HEK293T (cell line): Measurements from ENCODE around the gene CCM2L.

Experiments used
- CTCF ChIA-PET: fragments of 350-600 bp; formaldehyde crosslinking; extraction: SDS; loops from one replicate; lab custom pipeline; 2021; ENCODE audit warnings: antibody characterized with exemption, inconsistent platforms; lab: Yijun Ruan, JAX
- POLR2A ChIA-PET: fragments of 350-600 bp; formaldehyde crosslinking; extraction: SDS; loops from one replicate; lab custom pipeline; 2020; ENCODE audit warnings: antibody characterized with exemption, inconsistent platforms; lab: Yijun Ruan, JAX
- DNase-seq: peaks from one replicate; pipeline ENCODE4 v3.0.0; 2012; ENCODE audit warnings: mixed read lengths; ENCODE audit errors: extremely low spot score
- ARNT ChIP-seq: fragments of 450-650 bp; IDR thresholded peaks from 2 replicates; pipeline ENCODE4 v1.6.1; 2017; ENCODE audit warnings: mild to moderate bottlenecking
- BHLHE40 ChIP-seq: fragments of 450-650 bp; IDR thresholded peaks from 2 replicates; pipeline ENCODE4 v1.6.1; 2016; ENCODE audit warnings: mild to moderate bottlenecking, moderate library complexity, borderline replicate concordance
- CTBP1 ChIP-seq: fragments of 450-650 bp; IDR thresholded peaks from 2 replicates; pipeline ENCODE4 v1.6.1; 2016; ENCODE audit warnings: borderline replicate concordance
- ELF4 ChIP-seq: fragments of 450-650 bp; IDR thresholded peaks from 2 replicates; pipeline ENCODE4 v1.6.1; 2017; ENCODE audit warnings: antibody characterized with exemption
- FOXA1 ChIP-seq: fragments of 450-650 bp; IDR thresholded peaks from 2 replicates; pipeline ENCODE4 v1.6.1; 2016; ENCODE audit warnings: mild to moderate bottlenecking
- FOXK2 ChIP-seq: fragments of 450-650 bp; IDR thresholded peaks from 2 replicates; pipeline ENCODE4 v1.6.1; 2016; ENCODE audit warnings: mild to moderate bottlenecking
- FOXM1 ChIP-seq: fragments of 450-650 bp; IDR thresholded peaks from 2 replicates; pipeline ENCODE4 v1.6.1; 2017; ENCODE audit warnings: mild to moderate bottlenecking, borderline replicate concordance
- HDGF ChIP-seq: fragments of 450-650 bp; IDR thresholded peaks from 2 replicates; pipeline ENCODE4 v1.6.1; 2017; ENCODE audit warnings: antibody characterized with exemption, borderline replicate concordance
- L3MBTL2 ChIP-seq: fragments of 450-650 bp; conservative IDR thresholded peaks from 2 replicates; pipeline ENCODE4 v1.6.1; 2016; ENCODE audit warnings: mild to moderate bottlenecking
- LEF1 ChIP-seq: fragments of 450-650 bp; IDR thresholded peaks from 2 replicates; pipeline ENCODE4 v1.6.1; 2017; ENCODE audit warnings: mild to moderate bottlenecking, borderline replicate concordance
- NFRKB ChIP-seq: fragments of 450-650 bp; IDR thresholded peaks from 2 replicates; pipeline ENCODE4 v1.6.1; 2016; ENCODE audit warnings: mild to moderate bottlenecking, moderate library complexity
- SP1 ChIP-seq: fragments of 450-650 bp; IDR thresholded peaks from 2 replicates; pipeline ENCODE4 v1.6.1; 2017
- SUZ12 ChIP-seq: fragments of 450-650 bp; IDR thresholded peaks from 2 replicates; pipeline ENCODE4 v1.6.1; 2016; ENCODE audit warnings: mild to moderate bottlenecking
- TARDBP ChIP-seq: fragments of 450-650 bp; IDR thresholded peaks from 2 replicates; pipeline ENCODE4 v1.6.1; 2016
- ZNF384 ChIP-seq: fragments of 450-650 bp; IDR thresholded peaks from 2 replicates; pipeline ENCODE4 v1.6.1; 2016
- TF ChIP-seq, protein P1 (sequence below): fragments of 450-650 bp; IDR thresholded peaks from 2 replicates; pipeline ENCODE4 v1.6.1; 2016

Gene CCM2L

DNA sequence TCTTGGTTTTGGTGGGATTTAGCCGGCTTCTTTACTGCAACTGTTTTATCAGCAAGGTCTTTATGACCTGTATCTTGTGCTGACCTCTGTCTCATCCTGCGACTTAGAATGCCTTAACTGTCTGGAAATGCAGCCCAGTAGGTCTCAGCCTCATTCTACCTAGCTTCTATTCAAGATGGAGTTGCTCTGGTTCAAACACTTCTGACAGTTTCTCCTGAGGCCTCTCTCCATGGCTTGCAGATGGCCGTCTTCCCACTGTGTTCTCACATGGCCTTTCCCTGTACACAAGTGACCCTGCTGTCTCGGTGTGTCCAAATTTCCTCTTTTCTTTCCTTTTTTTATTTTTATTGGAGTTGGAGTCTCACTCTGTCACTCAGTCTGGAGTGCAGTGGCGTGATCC is 4.2 kb upstream of the CCM2L start:
- CTCF ChIA-PET = no interaction called here

DNA sequence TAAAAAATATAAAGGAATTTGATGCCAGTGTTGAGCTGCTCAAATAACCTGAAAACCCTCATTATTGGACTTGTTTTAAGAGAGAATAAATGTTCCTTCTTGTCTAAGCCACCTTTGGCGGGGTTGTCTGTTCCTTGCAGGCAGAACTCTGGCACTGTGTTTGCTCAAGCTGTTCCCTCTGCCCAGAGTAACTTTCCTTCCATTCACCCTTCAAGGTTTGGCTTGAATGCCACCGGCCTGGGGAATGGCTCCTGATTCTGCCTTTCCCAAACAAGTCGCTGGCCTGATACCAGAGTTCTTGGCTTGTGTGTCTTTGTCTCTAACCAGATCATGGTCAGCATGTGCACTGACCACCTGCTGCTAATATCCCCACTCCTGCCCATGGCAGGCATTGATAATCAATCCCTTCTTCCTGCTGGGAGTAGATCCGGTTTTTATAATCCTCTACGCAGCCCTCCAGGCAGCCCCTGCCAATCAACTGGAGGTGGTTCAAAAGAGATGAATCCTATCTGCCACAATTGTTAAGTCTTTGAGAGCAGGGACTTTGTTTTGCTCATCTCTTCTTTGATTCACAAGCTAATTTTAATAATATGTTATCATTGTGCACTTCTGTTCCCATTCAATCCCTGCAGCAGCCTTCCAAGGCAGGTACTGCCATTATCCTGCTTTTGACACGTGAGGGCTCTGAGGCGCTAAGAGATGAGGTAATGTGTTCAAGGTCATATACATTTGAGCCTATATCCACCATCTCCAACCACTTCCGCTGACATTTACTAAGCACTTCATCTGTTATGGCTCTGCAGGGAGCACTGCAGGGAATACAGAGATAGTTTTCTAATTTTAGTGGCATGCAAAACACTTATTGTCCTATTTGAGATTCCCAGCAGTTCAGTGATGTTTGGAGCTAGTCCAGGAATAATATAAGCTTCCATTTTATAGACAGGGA is 3.1 kb upstream of the CCM2L start:
- no peak for DNase-seq
- ChIA-PET CTCF (interaction anchor here (0.6 to 1.5 kb wide), 3 partner anchors 13 to 84 kb away, joined by 3 to 4 read pairs (median 3); no protein-coding TSS in a partner anchor), POLR2A (no interaction called here)
- no peak for TF ChIP-seq LEF1
- TF ChIP-seq, protein P1, sequence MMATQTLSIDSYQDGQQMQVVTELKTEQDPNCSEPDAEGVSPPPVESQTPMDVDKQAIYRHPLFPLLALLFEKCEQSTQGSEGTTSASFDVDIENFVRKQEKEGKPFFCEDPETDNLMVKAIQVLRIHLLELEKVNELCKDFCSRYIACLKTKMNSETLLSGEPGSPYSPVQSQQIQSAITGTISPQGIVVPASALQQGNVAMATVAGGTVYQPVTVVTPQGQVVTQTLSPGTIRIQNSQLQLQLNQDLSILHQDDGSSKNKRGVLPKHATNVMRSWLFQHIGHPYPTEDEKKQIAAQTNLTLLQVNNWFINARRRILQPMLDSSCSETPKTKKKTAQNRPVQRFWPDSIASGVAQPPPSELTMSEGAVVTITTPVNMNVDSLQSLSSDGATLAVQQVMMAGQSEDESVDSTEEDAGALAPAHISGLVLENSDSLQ = peak; percentile 67; the same call in 1 of the 2 replicates

More for the DNA sequence above, 4.2 kb upstream of the CCM2L start:
- POLR2A ChIA-PET = no interaction called here
- TF ChIP-seq LEF1 (no peak), BHLHE40 (no peak), HDGF (no peak), ARNT (no peak), ELF4 (no peak), ZNF384 (no peak), FOXA1 (no peak), FOXK2 (no peak), SUZ12 (no peak), CTBP1 (no peak), NFRKB (no peak), L3MBTL2 (no peak), FOXM1 (no peak), SP1 (no peak)
- TF ChIP-seq, protein P1 = no peak
- no peak for DNase-seq

DNA sequence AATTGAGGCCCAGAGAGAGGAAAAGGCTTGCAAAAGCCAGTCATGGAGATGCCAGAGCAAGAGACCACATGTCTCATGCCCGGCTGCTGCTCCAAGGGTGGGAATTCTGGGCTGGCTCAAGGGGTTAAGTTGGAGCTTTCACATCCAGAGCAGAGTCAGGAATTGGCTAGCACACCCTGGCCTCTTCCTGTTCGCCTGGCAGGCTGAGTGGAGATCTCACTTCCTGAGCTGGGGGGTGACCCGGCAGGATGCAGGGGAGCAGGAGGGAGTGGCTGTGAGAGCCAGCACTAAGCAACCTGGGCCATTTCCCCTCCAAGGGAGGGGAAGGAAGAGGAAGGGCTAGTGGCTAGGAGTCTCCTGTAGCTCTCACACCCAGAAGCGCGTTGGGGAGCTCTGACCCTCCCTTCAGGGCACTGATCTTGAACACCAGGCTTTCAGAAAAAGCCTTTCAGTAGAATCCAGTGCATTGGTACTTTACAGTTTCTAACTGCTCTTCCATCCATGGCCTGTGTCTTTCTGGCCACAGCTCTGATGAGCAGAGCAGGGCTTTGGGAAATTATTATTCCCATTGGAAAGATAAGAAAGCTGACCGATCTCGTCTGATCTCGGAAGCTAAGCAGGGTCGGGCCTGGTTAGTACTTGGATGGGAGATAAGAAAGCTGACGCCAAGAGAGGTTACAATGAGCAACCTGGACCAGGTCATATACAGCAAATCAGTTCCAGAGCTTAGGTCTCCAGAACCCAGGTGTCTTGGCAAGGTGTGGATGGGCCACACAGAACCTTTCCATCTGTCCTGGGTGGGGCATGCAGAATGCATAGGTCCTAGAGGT is 2.2 kb upstream of the CCM2L start:
- CTCF ChIA-PET = interaction anchor here (0.6 to 1.5 kb wide), 4 partner anchors 12 to 1230 kb away, joined by 3 to 4 read pairs (median 3); no protein-coding TSS in a partner anchor
- POLR2A ChIA-PET = no interaction called here

DNA sequence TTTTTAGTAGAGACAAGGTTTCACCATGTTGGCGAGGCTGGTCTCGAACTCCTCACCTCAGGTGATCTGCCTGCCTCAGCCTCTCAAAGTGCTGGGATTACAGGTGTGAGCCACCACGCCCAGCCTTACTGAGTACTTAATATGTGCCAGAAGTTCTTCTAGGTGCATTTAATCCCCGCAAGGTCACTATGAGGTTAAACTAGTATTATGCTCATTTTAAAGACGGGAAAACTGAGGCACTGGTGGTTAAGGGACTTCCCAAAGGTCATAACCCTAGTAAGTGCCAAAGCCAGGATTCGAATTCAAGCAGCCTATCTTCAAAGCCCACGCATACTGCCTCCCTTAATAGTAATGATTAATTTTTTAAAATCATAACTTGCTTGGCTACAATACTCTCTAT is 674 bp upstream of the CCM2L start:
- DNase-seq = no peak
- CTCF ChIA-PET = no interaction called here
- no peak for TF ChIP-seq CTBP1
- TF ChIP-seq FOXK2 = no peak
- no peak for TF ChIP-seq NFRKB
- no peak for TF ChIP-seq FOXM1
- TF ChIP-seq ZNF384 = no peak
- no peak for TF ChIP-seq FOXA1
- TF ChIP-seq LEF1 = no peak
- no peak for TF ChIP-seq ELF4
- POLR2A ChIA-PET = no interaction called here

More for the DNA sequence above, 2.2 kb upstream of the CCM2L start:
- DNase-seq = no peak
- no peak for TF ChIP-seq CTBP1
- TF ChIP-seq ELF4 = no peak
- no peak for TF ChIP-seq HDGF
- TF ChIP-seq SUZ12 = no peak
- TF ChIP-seq L3MBTL2 = no peak
- no peak for TF ChIP-seq BHLHE40
- no peak for TF ChIP-seq ARNT
- TF ChIP-seq FOXM1 = no peak
- no peak for TF ChIP-seq FOXA1
- TF ChIP-seq LEF1 = no peak
- no peak for TF ChIP-seq FOXK2

DNA sequence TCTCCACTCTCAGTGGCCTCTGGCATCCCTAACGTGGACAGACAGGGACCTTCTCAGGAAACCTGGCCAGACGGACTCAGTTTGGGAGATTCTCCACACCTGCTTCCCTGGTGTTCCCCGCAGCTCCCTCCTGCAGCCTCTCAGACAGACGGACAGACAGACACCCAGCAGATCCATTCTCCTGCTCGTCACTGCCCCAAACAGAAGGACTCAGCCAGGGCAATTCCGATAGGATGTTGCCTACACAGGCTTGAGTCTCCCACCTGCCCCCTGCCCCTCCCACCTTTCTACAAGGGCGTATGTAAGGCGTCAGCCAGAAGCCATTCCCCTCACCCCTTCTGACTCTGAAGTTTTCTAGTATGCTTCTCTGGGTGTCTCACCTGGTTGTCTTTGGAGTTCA is 428 bp downstream of the CCM2L start:
- no peak for DNase-seq
- POLR2A ChIA-PET = no interaction called here
- CTCF ChIA-PET = interaction anchor here (0.6 kb wide), 1 partner anchor 118 kb away, joined by 4 read pairs; no protein-coding TSS in a partner anchor

More for the DNA sequence above, 428 bp downstream of the CCM2L start:
- TF ChIP-seq LEF1 (no peak), ARNT (no peak), TARDBP (no peak), NFRKB (no peak), FOXK2 (no peak), BHLHE40 (no peak), ELF4 (no peak), SP1 (no peak), HDGF (no peak), L3MBTL2 (no peak), FOXA1 (no peak)
- TF ChIP-seq, protein P1 = no peak
